GM12801 (cell line): Measurements from ENCODE around the gene EXD3.

Source experiments
- TF ChIP-seq, protein P1 (sequence below): IDR thresholded peaks from one replicate; pipeline ENCODE4 v1.5.1; 2011; ENCODE audit warnings: control low read depth; ENCODE audit not compliant: insufficient read length; ENCODE audit errors: extremely low read depth

EXD3 gene

DNA sequence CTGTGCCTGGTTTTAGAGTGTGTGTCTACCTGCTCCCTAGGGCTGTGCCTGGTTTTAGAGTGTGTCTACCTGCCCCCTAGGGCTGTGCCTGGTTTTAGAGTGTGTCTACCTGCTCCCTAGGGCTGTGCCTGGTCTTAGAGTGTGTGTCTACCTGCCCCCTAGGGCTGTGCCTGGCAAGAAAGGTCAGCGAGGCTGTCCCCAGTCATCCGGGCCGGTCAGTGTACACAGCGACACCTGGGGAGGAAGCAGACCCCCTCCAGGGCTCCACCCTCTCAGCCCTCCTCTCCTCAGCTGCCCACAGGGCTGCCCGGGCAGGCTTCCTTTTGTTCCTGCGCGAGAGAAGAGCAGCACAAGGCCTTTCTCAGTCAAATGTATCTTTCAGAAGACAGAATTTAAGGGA is 125.0 kb downstream of the EXD3 start:
- TF ChIP-seq, protein P1, sequence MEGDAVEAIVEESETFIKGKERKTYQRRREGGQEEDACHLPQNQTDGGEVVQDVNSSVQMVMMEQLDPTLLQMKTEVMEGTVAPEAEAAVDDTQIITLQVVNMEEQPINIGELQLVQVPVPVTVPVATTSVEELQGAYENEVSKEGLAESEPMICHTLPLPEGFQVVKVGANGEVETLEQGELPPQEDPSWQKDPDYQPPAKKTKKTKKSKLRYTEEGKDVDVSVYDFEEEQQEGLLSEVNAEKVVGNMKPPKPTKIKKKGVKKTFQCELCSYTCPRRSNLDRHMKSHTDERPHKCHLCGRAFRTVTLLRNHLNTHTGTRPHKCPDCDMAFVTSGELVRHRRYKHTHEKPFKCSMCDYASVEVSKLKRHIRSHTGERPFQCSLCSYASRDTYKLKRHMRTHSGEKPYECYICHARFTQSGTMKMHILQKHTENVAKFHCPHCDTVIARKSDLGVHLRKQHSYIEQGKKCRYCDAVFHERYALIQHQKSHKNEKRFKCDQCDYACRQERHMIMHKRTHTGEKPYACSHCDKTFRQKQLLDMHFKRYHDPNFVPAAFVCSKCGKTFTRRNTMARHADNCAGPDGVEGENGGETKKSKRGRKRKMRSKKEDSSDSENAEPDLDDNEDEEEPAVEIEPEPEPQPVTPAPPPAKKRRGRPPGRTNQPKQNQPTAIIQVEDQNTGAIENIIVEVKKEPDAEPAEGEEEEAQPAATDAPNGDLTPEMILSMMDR: no peak

DNA sequence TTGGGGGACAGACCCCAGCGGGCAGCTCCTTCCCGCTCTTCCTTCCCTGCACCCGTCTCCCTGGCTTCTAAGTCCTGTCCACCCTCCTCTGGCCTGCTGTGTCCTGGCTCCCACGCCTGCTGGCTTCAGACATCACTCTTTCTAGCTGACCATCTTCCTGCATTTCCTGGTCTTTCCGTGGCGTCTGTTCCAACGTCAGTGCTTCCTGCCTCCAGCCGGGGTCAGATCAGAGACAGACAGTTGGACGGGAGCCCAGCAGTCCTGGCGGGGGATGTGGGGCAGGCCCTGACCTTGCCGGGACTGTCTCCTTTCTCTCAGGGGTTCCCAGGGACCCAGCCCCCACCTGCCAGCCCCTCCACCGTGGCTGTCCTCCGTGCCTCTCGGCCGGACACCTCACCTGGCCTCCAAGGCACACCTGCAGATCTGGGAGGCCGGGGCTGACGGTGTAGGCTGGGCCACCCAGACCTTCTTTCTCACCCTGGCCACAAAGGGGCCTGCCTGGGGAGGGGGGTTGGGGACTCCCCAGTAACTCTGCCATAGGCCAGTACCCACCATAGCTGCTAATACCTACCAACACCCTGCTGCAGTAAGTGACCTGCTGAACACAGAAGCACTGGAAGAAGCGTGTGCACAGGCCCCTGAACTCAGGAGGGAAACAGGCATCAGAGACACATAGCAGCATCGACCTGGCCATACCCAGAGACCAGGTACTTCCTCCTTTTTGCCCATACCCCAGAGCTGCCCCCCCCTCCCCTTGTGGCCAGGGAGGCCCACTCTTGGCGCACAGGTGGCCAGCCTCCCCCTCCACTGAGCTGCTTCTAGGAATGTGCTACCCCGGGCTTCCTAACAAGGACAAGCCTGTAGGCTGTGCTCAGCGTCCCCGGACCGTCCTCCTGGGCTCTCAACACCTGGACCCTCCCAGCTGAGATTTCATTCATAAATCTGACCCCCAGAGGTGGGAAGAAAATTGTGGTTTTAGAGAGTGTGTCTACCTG is 126.0 kb downstream of the EXD3 start:
- TF ChIP-seq, protein P1: no peak

DNA sequence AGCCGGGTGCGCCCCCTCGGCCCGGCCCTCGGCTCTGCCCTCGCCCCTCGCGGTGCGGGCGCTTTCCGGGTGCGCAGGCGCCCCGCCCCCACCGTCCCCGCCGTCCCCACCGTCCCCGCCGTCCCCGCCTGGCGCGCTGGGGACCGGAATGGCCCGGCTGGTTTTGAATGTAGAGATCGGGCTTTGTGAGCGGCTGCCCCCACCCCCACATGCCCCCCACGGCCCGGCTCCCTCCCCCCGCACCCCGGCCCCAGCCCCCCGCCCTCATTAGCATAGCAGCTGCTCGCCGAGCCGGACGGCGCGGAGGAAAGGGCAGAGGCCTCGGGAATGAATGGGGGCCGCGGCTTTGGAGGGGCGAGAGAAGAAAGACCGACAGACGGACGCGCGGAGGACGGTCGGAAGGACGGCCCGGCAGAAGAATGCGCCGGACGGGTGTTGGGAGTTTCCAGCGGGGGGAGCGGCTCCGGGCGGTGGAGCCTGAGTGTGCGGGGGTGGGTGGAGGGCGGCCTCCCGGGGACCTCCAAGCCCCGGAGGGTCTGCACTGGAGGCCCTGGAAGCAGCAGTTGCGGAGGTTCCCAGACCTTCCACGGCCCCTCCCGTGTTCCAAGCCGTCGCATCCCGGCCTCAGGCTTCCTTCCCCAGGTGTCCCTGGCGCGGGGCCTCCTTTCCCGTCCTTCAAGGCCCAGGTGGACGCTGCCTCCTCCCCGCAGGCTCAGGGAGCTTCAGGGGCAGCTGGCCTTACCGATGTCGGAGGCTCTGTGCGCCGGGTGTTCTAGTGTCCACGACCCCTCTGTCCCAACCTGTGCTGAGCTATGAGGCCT is 126.9 kb downstream of the EXD3 start:
- TF ChIP-seq, protein P1: no peak

DNA sequence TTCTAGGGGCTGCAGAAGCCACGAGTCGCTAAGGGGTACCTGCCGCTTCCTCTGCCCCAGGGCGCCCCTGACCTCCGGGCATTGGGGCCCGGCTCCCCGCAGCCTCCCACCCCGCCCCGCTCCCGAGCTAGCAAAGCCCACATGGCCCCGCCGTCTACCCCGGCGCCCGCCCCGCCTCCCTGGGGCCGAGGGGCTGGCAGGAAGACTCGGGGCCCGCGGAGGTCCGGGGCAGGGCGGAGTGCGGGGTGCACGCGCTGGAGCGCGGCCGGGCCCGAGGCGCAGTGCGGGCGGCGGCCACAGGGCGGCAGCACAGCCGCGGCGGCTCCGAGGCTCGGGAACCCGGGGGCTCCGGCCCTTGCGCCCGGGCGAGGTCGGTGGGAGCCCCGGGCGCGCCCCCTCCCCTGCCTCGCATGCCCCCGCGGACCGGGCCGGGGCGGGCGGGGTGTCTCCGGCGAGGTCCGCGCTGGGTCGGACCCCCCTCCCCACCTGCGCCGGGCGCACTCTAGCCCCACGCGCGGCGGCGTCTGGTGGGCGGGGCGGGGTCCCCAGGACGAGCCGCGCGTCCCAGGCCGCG is 127.6 kb downstream of the EXD3 start:
- TF ChIP-seq, protein P1: no peak

DNA sequence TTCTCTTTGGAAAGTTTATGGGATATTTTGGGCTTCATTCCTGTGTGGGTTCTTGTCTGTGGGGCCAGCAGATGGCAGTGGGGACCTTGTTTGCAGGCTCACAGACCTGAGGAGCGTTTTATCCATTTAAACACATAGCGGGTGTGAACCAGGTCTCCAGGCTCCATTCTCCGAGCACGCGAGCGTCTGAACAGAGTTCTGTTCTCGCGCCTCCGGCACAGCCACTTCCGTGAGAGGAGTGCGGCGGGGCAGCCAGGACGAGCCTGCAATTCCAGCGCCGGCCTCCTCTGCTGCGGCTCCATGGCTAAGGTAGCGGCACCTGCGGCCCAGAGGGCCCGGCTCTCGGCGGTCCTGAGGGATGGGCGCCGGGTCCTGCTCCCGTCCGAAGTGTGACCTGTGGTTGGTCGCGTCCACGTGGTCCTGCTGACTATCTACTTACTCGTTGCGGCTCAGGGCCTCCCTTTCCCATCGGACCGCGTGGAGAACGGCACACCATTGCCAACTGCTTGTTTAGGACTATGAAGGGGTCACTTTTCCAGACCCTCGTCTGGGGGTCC is 128.2 kb downstream of the EXD3 start:
- TF ChIP-seq, protein P1: no peak

DNA sequence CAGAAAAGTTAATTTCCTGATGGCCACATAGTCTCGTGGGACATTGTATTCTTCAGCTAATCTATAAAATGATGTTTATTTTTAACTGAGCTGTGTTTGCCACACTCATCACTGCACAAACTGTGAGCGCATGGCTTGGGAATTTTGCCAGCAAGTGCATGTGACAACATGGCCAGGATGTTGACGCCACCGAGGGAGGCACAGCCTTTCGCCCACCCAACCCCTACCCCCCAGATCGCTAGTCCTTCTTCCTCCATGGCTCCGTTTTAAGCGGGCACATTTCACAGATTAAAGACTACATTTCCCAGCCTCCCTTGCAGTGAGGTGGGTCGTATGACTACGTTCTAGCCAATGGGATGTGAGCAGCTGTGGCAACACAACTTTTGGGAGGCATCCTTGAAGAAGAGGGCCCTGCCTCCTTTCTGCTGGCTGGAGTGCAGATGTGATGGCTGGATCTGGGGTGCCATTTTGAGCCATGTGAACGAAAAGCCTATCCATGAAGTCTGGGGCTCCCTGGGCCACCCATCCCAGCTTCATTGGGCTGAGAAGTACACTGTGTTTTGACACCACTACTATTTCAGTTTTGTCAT is 128.8 kb downstream of the EXD3 start:
- TF ChIP-seq, protein P1: no peak
